WTC11 (cell line): ENCODE results near the gene METTL21A.

Experiments used
- ATF6 ChIP-seq: sonication (generic); formaldehyde crosslinking; IDR thresholded peaks from 2 replicates; pipeline ENCODE4 v1.8.1; 2023; ENCODE audit warnings: mild to moderate bottlenecking, missing genetic modification reagents
- CTCF ChIP-seq: fragments of 200-600 bp; IDR thresholded peaks from 2 replicates; pipeline ENCODE4 v1.8.0; 2022; ENCODE audit warnings: antibody characterized with exemption
- E2F5 ChIP-seq: sonication (generic); formaldehyde crosslinking; IDR thresholded peaks from 2 replicates; pipeline ENCODE4 v1.8.1; 2022; ENCODE audit warnings: mild to moderate bottlenecking, moderate library complexity, missing genetic modification reagents
- GABPB1 ChIP-seq: sonication (generic); formaldehyde crosslinking; IDR thresholded peaks from 2 replicates; pipeline ENCODE4 v1.8.1; 2023; ENCODE audit warnings: mild to moderate bottlenecking, missing genetic modification reagents
- KAT7 ChIP-seq: sonication (generic); formaldehyde crosslinking; IDR thresholded peaks from 2 replicates; pipeline ENCODE4 v1.8.1; 2023; ENCODE audit warnings: missing genetic modification reagents, mild to moderate bottlenecking, borderline replicate concordance
- NR2C2 ChIP-seq: sonication (generic); formaldehyde crosslinking; IDR thresholded peaks from 2 replicates; pipeline ENCODE4 v1.8.0; 2022; ENCODE audit warnings: mild to moderate bottlenecking, missing genetic modification reagents
- TEAD4 ChIP-seq: sonication (generic); formaldehyde crosslinking; IDR thresholded peaks from 2 replicates; pipeline ENCODE4 v1.8.0; 2022; ENCODE audit warnings: mild to moderate bottlenecking, missing genetic modification reagents
- USF1 ChIP-seq: sonication (generic); formaldehyde crosslinking; IDR thresholded peaks from 2 replicates; pipeline ENCODE4 v1.8.0; 2022; ENCODE audit warnings: mild to moderate bottlenecking, missing genetic modification reagents
- ZBTB43 ChIP-seq: sonication (generic); formaldehyde crosslinking; IDR thresholded peaks from 2 replicates; pipeline ENCODE4 v1.8.1; 2023; ENCODE audit warnings: mild to moderate bottlenecking, missing genetic modification reagents
- ZNF121 ChIP-seq: sonication (generic); formaldehyde crosslinking; IDR thresholded peaks from 2 replicates; pipeline ENCODE4 v1.8.0; 2023; ENCODE audit warnings: missing genetic modification reagents
- ZNF281 ChIP-seq: sonication (generic); formaldehyde crosslinking; IDR thresholded peaks from 2 replicates; pipeline ENCODE4 v1.8.0; 2023; ENCODE audit warnings: mild to moderate bottlenecking, missing genetic modification reagents
- ZNF512 ChIP-seq: sonication (generic); formaldehyde crosslinking; IDR thresholded peaks from 2 replicates; pipeline ENCODE4 v1.8.1; 2022; ENCODE audit warnings: missing genetic modification reagents, borderline replicate concordance

GRCh38 chr2:207601774-207602173, 23.4 kb downstream of the METTL21A start:
- TF ChIP-seq ZNF121 (no peak), ZNF512 (CRISPR knock-in tag) (no peak), CTCF (no peak), ATF6 (CRISPR knock-in tag) (no peak), USF1 (no peak), TEAD4 (CRISPR knock-in tag) (no peak), KAT7 (CRISPR knock-in tag) (no peak), NR2C2 (CRISPR knock-in tag) (no peak), GABPB1 (no peak), ZBTB43 (no peak), E2F5 (CRISPR knock-in tag) (no peak), ZNF281 (no peak)
